ENCODE results near the gene CGREF1. TPM values are rescaled to one million over a fixed set of nuclear protein-coding genes. Genes with fewer than 3 reads are reported as not detected.

Gene CGREF1
- total and polyA plus RNA-seq, 7 donors, result 0.68 to 2.6 (median 1.1) TPM; not detected in 2

DNA sequence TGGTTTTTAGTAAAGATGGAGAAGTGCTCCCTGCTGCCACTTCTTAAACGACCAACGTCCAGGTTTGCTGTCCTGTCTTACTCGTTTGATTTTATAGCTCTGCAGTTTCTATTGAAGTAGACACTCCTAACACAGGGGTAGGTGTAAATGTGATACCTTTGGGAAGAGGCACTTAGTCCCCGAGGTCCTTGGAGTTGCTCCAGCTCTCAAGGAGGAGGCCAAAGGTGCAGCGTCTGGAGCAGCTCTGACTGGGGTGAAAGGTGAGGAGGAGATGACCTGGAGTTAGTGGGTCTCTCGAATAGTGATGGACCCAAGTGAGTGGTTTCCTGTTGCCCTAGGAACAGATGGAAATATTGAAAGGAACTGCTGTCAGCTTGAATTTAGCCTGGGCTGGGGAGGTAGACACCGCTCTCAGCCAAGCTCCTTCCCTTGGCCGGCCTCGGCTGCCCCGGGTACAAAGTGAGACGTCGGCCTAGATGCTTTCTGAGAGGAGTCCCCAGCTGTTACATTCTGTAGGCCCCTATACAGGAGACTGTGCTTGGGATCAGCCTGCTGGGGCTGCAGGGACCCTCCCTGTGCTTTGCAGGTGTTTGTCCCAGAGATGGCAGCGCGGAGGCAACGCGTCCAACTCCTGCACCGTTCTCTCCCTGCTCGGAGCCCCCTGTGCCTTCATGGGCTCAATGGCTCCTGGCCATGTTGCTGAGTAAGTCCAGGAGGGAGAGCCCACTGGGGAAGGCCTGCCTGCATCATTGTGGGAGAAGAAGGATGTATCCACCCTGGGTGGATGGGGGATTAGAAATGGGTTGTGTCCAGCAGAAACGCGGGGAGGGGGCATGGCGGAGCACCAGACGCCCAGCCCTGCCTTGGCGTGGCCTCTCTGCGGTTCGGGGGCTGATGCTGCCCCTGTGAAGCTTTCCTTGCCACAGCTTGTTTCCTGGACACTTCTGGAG lies 26.9 kb downstream of the CGREF1 start:
- DNase-seq, result no peak
- no peaks in the 10 kb centered on the region for H3K9me3 ChIP-seq
- H3K27ac ChIP-seq, result no peak overlapping the region
- TF ChIP-seq POLR2A (IDR thresholded peaks at IDR 0.05) (no peak), POLR2AphosphoS5 (IDR thresholded peaks at IDR 0.05) (no peak), EP300 (IDR thresholded peaks at IDR 0.05) (no peak)
- TF ChIP-seq, protein P1, sequence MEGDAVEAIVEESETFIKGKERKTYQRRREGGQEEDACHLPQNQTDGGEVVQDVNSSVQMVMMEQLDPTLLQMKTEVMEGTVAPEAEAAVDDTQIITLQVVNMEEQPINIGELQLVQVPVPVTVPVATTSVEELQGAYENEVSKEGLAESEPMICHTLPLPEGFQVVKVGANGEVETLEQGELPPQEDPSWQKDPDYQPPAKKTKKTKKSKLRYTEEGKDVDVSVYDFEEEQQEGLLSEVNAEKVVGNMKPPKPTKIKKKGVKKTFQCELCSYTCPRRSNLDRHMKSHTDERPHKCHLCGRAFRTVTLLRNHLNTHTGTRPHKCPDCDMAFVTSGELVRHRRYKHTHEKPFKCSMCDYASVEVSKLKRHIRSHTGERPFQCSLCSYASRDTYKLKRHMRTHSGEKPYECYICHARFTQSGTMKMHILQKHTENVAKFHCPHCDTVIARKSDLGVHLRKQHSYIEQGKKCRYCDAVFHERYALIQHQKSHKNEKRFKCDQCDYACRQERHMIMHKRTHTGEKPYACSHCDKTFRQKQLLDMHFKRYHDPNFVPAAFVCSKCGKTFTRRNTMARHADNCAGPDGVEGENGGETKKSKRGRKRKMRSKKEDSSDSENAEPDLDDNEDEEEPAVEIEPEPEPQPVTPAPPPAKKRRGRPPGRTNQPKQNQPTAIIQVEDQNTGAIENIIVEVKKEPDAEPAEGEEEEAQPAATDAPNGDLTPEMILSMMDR (IDR thresholded peaks at IDR 0.05), result no peak
- no peaks in the 10 kb centered on the region for H3K27me3 ChIP-seq
- no peak overlapping the region for H3K4me3 ChIP-seq
- peaks cover 0 to 20% (median 13%) of the 10 kb centered on the region in 4 donors for H3K4me1 ChIP-seq
- WGBS, 2 donors, result 74 to 81% methylated on average over 25 of the region's 25 CpGs
- no peaks in the 10 kb centered on the region for H3K36me3 ChIP-seq
- intact Hi-C loops (cut with DNase I), result no loop called here

DNA sequence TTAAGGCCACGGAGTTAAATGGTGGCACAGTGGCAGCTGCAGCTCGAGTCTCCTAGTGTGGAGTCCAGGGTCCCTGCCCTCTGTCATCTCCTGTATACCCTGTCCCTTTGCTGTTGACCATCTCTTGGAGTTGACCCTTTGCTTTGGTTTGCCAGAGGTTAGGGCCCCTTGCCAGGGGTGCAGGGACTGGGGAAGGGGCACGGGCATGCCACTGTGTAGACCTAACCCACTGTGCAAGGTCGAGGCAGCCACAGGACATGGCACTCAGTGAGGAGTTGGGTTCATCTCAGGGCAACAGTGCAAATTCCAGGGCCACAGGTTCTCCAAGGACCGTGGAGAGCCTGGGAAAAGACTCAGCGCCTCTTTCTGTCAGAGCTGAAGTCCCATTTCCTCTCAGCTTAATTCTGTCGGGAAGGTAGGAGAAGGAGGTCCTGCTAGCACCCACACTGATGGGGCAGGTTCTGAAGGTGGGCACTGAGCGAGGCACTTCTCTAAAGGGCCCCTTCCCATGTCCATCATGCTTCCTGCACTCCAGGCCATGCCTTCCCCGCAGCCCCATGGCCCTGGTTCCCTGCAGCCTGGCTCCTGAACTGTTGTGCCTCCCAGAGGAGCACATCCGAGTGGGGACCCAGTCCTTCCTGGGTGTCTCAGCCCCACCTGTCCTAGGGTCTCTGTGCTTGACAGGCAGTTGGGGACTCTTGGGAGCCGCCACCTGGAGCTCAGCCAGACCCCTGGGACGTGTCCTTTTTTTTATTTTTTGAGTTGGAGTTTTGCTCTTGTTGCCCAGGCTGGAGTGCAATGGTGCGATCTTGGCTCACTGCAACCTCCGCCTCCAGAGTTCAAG lies 29.6 kb downstream of the CGREF1 start:
- no peaks in the 10 kb centered on the region for H3K27me3 ChIP-seq
- no peak for DNase-seq
- H3K4me1 ChIP-seq, result peaks cover 0 to 31% (median 26%) of the 10 kb centered on the region in 4 donors
- TF ChIP-seq POLR2AphosphoS5 (IDR thresholded peaks at IDR 0.05) (no peak), EP300 (IDR thresholded peaks at IDR 0.05) (no peak)
- H3K36me3 ChIP-seq, result no peaks in the 10 kb centered on the region
- H3K27ac ChIP-seq, result no peak overlapping the region
- intact Hi-C loops (cut with DNase I), result loop anchor here (5.0 kb wide), 2 partner anchors 57 to 123 kb away; partner anchors contain the start of genes ATRAID, SLC5A6 and TMEM214
- H3K9me3 ChIP-seq, result no peaks in the 10 kb centered on the region
- WGBS, 2 donors, result 92 to 94% methylated on average over 14 of the region's 14 CpGs
- H3K4me3 ChIP-seq, result no peak overlapping the region

DNA sequence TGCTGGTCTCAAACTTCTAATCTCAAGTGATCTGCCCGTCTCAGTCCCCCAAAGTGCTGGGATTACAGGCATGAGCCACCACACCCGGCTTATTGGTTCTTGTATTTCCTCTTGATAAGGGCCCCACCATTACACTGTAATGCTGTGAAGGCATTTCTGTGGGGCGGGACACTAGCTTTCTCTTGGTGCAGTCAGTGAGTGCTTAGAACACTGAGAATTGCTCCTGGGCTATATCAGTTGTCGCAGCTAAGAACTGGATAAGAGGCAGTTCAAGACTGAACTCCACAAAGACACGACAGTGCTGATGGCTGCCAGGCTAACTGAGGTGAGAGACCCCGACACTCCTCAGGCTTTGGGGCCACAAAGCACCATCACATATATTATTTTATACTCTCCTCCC lies 30.3 kb downstream of the CGREF1 start:
- TF ChIP-seq, protein P1 (IDR thresholded peaks at IDR 0.05), result no peak
- no peaks in the 10 kb centered on the region for H3K9me3 ChIP-seq
- H3K4me1 ChIP-seq, result peaks cover 0 to 38% (median 33%) of the 10 kb centered on the region in 4 donors
- H3K27me3 ChIP-seq, result no peaks in the 10 kb centered on the region
- H3K27ac ChIP-seq, result no peak overlapping the region
- whole genome bisulfite sequencing, 2 donors, result 56 to 88% methylated on average over 6 of the region's 6 CpGs
- peaks cover 0 to 3% (median 0%) of the 10 kb centered on the region in 4 donors for H3K36me3 ChIP-seq
- intact Hi-C loops (cut with DNase I), result loop anchor here (5.0 kb wide), 2 partner anchors 56 to 124 kb away; partner anchors contain the start of genes ATRAID, SLC5A6 and TMEM214
- H3K4me3 ChIP-seq, result no peak overlapping the region
- DNase-seq, result no peak

DNA sequence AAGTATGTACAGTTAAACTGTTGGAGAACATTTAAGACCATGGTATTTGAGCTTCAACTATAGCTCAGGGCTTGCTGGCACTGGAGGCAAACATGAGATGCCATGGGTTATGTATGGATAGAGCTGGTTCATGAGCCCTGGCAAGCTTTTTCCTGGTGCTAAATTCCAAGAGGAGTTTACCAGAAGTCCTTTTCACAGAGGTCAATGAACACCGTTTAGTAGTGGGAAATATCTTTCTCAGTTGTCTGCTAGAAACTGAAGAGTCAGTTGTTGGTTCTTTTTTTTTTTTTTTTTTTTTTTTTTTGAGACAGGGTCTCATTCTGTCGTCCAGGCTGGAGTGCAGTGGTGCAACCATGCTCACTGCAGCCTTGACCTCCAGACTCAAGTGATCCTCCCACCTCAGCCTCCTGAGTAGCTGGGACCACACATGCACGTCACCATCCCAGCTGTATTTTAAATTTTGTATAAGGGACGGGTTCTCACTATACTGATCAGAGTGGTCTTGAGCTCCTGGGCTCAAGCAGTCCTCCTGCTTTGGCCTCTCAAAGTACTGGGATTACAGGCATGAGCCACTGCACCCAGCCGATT lies 31.0 kb downstream of the CGREF1 start:
- Histone ChIP-seq H3K4me1 (peaks cover 0 to 45% (median 40%) of the 10 kb centered on the region in 4 donors), H3K27ac (no peak overlapping the region), H3K36me3 (peaks cover 0 to 10% (median 2%) of the 10 kb centered on the region in 4 donors), H3K9me3 (no peaks in the 10 kb centered on the region), H3K27me3 (no peaks in the 10 kb centered on the region), H3K4me3 (no peak overlapping the region)
- intact Hi-C loops (cut with DNase I), result loop anchor here (5.0 kb wide), 2 partner anchors 56 to 124 kb away; partner anchors contain the start of genes ATRAID, SLC5A6 and TMEM214
- 87 to 92% methylated on average over 5 of the region's 5 CpGs for WGBS, 2 donors
- DNase-seq, result no peak
- no peak for TF ChIP-seq EP300 (IDR thresholded peaks at IDR 0.05)
- TF ChIP-seq POLR2A (IDR thresholded peaks at IDR 0.05), result no peak
- TF ChIP-seq, protein P1 (IDR thresholded peaks at IDR 0.05), result no peak
- no peak for TF ChIP-seq POLR2AphosphoS5 (IDR thresholded peaks at IDR 0.05)

All from sigmoid colon (tissue), 7 donors.